NCI-H748 (cell line): ENCODE measurements around the gene SEMA3C.
A peak's percentile ranks its signal among the peaks of the same experiment; 100 is the strongest.

Experiments used
- DNase-seq: peaks from one replicate; lab custom pipeline; 2025; ENCODE audit not compliant: unreplicated experiment; lab: John Stamatoyannopoulos, UW

Gene SEMA3C

GRCh38 chr7:80918909-80919721 is at the start of gene SEMA3C:
Gene SEMA3C, minus strand, starts transcription at chr7:80919051. Its CDS starts 2,270 bp downstream, at chr7:80916781.
- DNase-seq, result peak; percentile 95

GRCh38 chr7:80968606-80969005 is 49.8 kb upstream of the SEMA3C start:
- no peak for DNase-seq

- no peak for DNase-seq
These were observed 49.1 kb upstream of the SEMA3C start for GRCh38 chr7:80967917-80968297.

- DNase-seq, result no peak
These were observed 48.4 kb upstream of the SEMA3C start for GRCh38 chr7:80967071-80967916.

- DNase-seq, result no peak
These were observed 41.5 kb upstream of the SEMA3C start for GRCh38 chr7:80960244-80960795.

- DNase-seq, result no peak
These were observed 38.5 kb upstream of the SEMA3C start for GRCh38 chr7:80957226-80957777.

GRCh38 chr7:80954191-80954590 is 35.3 kb upstream of the SEMA3C start:
- DNase-seq, result no peak

GRCh38 chr7:80950550-80950967 is 31.7 kb upstream of the SEMA3C start:
- DNase-seq, result no peak

GRCh38 chr7:80949449-80949848 is 30.6 kb upstream of the SEMA3C start:
- no peak for DNase-seq

GRCh38 chr7:80946858-80947257 is 28.0 kb upstream of the SEMA3C start:
- DNase-seq, result no peak

- DNase-seq, result no peak
These were observed 27.1 kb upstream of the SEMA3C start for GRCh38 chr7:80945976-80946375.

GRCh38 chr7:80943342-80943741 is 24.5 kb upstream of the SEMA3C start:
- DNase-seq, result no peak

- no peak for DNase-seq
These were observed 23.6 kb upstream of the SEMA3C start for GRCh38 chr7:80942261-80943041.

- no peak for DNase-seq
These were observed 22.4 kb upstream of the SEMA3C start for GRCh38 chr7:80941208-80941758.

- no peak for DNase-seq
These were observed 21.8 kb upstream of the SEMA3C start for GRCh38 chr7:80940539-80941207.

GRCh38 chr7:80937336-80937735 is 18.5 kb upstream of the SEMA3C start:
- peak; percentile 43 for DNase-seq

- no peak for DNase-seq
These were observed 17.3 kb upstream of the SEMA3C start for GRCh38 chr7:80935991-80936780.

GRCh38 chr7:80934321-80934720 is 15.5 kb upstream of the SEMA3C start:
- DNase-seq, result no peak

- no peak for DNase-seq
These were observed 13.7 kb upstream of the SEMA3C start for GRCh38 chr7:80932536-80932935.
